Activated CD4-positive, alpha-beta T cell treated with anti-CD3 and anti-CD28 coated beads for 4 hours (primary cell): Measurements from ENCODE around the gene SORBS2.
"Not testable (repeated sequence)": the region's sequence is repeated elsewhere in the genome, so short reads cannot be mapped to it uniquely, and the experiment has no call there.

Experiments used
- DNase-seq, 2 donors: peaks; one replicate each; pipeline ENCODE4 v3.0.0-alpha.2; 2020

Gene SORBS2

DNA sequence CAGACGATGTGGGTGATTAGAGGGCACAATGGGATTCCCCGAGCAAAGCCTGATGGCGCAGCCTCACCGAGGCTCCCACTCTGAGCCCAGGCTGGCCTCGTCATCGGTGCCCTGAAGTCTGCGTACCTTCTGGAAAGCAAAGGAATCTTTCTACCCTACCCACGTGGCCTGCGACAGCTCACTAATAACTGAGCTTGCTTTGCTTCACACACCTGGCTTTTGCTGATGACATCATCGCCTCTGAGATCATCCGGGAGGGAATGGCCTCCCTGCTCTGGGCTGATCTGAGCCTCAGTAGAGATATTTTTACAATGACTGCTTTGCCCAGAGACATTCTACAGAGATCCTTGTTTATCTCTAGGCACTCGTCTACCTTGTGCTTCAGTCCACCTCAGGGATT, 231.3 kb downstream of the SORBS2 start:
- DNase-seq = no peak

DNA sequence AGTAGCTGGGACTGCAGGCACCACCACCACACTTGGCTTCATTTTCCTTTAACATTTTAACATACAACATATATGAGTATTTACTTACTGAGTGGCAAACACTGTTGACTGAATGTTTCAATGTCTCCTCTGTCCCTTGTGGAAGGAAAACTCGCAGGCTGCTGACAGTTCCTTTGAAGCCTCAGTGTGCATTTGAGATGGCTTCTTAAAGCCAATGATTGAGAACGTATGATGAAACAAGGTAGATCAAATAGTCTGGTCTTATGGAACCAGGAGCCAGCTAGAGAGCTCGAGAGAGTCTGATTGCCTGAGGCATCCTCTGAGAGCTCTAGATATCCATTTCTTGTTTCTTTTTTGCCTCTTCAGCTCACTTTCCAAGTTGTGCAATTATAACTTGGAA, 233.7 kb downstream of the SORBS2 start:
- DNase-seq = no peak

DNA sequence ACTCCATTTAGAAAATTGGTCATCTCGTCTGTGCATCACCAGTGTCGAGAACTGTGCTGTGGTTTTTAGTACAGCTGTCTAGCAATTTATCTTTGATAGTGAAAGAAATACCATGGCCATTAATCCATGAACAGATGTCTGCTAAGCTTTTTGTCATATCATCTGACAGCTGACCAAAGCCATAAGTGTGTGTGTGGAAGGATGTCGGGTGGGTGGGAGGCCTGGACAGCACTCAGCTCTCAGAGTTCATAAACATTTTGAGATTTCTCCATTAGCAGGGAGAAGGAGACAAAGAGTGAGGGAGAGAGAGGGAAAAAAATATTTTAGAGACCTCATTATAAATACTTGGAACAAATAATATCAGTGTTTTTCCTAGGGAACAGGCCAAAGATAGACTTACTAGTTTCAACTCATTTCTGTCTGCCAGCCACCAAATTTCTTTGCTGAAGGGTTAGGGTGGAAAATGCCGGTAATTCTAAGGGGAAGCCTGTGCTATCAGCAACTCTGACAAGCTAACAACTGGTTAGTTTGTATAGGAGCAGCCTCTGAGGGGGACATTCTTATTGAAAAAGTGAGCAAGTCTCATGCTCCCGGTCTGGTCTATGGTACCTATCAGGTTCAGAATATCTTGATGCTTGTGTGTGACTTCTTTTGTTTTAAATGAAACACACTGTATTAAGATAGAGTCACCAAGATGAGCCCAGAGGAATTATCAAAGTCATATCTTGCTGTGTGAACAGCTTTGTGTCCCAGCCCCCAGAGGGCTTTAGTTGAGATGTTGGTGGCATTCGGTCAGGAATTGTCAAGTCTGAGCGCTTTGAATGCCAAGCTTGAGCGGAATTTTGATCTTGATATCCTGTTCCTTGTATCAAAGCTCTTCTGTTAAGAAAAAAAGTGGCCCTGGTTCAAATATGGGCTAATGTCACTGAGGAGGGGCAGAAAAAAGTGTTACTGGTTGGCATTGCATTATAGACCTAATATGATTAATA, 234.7 kb downstream of the SORBS2 start:
- no peak for DNase-seq

DNA sequence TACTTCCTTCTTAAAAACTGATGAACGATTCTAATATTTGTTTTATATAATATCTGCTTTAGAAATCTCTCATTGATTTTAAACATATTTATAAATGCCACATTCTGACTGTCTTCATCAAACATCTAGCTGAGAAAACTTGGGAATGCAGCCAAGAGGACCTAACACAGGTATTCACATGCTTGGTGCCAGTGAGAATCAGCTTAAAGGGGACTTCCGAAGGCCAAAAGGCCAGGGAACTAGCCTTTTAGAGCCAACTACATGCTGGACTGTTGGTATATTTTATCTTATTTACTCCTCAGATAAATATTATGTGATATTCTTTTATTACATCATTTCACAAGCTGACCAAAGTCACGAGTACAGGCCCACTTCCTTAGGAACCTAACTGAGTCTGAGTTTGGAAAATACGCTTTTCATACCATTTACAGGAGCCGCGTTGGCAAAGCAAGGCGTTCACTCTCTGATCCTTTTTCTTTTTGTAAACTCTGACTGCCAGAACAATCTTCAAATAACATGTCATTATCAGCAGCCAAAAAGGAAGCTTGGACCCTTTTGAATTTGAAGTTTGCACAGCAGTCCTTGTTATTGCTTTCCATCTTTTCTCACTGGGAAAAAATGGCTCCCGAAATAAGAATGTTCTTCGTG, 235.6 kb downstream of the SORBS2 start:
- DNase-seq = no peak

DNA sequence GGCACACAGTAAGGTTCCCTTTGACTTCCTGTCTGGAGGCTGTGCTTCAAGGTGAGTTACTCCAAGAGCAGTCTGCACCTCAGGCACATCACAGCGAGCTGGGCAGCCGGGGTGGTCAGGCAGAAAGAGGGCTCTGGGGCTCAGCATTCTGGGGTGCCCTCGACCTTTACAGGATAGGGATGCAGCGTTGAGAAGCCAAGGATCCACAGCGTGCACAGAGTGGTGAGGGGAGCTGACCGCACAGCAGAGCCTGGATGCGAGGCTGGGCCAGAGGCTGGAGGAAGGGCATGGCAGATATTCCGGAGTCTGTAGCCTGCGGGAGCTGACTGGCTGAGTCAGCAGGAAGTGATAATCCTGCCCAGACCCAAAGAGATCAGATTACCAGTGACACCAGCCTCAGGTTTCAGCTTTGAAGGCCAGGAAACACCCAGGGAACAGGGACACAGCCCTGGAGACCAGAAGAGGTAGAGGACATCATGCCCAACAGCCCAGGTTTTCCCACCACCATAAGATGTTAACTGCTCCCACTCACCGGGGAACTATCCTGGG, 238.3 kb downstream of the SORBS2 start:
- DNase-seq = no peak

DNA sequence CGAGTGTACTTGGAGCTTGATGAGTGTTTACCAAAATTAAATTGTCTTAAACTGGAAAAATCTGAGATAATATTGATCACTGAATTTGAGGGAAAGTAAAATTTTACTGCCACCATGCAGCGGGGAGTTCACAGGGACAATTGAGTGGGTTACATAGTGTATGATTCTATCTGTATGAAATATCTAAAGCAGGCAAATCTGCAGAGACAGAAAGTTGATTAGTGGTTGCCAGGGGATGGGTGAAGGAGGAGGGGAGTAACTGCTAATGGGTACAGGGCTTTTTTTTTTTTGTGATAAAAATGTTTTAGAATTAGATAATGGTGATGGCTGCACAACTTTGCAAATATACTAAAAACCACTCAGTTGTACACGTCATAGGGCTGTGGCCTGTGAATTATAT, 241.3 kb downstream of the SORBS2 start:
- DNase-seq = no peak

DNA sequence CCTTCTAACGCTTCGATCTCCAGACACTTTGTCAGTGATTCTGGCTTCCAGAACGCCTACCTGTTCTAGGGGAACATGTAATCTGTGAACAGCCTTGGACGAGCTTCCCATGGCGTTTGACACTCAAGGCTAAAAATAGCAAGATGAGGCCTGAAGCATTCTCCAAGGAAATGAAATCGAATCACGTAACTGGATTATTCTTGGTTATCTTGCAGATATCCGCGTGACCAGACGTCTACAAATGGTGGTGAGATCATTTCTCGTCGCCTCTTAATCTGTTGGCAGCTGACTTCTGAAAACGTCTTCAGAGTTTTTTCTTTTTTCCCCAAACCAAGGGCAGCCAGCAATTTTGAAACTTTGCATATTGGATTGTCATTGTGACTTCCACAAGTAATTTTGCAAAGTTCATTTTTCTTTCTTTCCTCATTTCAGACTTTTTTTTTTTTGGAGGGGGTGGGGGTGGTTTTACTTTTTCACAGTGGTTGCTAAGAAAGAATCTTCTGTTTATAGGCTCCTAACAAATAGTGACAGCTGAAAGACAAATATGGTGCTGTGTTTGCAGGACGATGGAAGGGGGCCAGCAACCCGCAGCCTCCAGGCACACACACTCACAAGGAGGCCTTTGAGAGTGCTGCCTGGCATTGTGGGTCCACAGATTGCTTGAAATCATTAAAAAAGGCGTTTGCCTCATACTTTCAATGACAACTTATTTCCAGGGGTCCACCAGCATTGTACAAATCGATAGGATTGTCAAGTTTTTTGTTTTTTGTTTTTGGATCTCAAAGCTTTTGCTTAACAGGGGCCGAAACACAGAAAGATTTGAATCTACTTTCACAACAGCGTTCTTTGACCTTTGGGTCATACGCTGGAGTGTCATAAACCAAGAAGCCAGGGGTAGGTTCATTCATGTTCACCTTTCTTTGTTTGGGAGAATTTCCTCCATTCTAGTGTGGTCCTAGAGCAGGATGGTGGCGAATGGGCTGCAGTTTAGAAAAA, 244.3 kb downstream of the SORBS2 start:
- DNase-seq = no peak

DNA sequence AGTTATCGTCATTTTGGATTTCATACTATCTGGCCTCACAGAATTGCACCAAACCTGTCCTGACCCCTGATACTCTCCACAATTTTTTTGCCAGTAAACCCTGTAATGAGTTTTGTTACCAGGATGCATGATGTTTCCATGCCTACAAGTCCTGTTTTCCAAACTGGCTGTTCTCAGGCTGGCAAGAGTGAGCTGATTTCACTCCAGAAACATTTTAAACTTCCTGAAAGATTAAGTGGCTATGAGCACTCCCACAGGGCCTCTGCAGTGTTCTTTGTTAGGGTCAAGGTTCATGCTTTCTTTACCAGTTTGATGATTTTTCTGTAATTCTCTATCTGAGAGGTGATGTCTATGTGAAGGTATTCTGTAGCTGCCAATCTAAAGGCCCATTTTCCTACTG, 245.0 kb downstream of the SORBS2 start:
- no peak for DNase-seq

DNA sequence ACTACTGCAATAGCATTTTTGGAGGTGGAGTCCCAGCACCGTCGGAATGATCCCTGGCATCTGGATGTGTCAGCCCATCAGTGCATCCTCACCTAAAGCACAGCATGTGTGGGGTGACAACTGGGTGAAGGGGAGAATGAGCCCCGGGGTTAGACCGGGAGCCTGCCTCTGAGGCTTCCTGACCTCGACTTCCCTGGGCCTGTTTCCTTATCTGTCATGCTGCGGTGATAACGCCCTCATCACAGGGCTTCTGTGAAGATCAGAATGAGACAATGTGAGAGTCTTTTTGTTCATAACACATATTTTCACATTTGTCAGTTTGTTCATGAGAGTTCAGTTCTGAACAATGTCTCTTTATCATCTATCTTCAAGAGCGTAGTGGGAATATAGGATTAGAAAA, 245.6 kb downstream of the SORBS2 start:
- DNase-seq = no peak

DNA sequence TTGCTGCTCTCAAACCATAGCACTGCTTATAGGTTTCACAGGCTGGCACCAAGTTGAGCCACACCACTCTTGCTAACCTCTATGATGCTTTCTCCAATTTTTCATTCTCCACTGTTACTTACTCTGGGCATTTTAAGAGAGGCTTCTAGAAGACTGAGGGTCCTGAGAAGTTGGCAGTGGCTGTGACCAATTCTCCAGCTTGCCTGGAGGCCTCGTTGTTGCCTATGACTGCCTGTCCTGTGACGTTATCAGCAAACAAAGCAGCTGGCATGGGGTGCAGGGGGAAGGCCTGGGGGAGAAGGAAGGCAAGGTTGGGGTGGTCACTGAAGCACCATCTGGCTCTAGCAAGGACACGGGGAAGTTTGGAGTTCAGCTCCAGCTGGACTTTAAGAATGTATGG, 246.3 kb downstream of the SORBS2 start:
- DNase-seq = no peak

DNA sequence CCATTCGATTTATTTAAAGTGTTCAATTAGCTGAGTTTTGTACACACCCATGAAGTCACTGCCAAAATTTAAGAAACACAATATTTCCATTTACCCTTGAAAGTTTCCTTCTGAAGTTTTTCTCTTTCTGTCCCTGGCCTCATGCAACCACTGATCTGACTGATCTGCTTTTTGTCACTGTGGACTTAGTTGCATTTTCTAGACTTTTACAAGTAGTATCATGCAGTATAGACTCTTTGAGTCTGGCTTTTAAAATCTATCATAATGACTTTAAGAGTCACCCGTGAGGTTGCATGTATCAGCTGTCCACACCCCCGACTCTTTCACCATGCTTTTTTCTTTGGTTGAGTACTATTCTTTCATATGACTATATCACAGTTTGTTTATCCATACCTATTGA, 247.6 kb downstream of the SORBS2 start:
- DNase-seq = no peak

DNA sequence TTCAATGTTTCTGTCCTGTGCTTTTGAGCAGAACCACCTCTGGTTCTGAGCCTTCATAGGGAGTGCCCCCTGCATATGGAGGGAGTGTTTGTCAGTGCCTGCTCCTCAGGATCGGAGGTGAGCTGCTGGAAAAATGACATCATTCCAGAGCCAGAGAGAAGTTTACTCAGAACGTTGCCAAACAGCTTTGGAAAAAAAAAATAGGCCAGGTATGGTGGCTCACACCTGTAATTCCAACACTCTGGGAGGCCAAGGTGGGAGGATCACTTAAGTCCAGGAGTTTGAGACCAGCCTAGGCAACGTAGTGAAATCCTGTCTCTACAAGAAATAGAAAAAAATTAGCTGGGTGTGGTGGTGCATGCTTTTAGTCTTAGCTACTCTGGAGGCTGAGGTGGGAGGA, 249.5 kb downstream of the SORBS2 start:
- DNase-seq = no peak

DNA sequence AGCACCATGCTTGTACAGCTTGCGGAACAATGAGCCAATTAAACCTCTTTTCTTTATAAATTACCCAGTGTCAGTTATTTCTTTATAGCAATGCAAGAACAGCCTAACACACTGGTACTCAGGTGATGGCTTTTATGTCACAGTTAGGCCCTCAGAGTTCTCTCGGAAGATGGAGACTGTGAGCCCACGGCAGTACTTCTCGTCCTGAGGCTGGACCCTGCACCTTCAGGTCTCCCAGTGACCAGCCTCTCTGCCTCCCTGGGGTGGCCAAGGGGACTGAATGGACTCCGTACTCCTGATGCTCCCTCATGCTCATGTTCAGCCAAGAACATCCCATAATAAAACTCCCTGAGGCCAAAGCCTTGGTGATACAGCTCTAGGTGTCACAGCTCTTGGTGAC, 251.7 kb downstream of the SORBS2 start:
- DNase-seq = no peak

DNA sequence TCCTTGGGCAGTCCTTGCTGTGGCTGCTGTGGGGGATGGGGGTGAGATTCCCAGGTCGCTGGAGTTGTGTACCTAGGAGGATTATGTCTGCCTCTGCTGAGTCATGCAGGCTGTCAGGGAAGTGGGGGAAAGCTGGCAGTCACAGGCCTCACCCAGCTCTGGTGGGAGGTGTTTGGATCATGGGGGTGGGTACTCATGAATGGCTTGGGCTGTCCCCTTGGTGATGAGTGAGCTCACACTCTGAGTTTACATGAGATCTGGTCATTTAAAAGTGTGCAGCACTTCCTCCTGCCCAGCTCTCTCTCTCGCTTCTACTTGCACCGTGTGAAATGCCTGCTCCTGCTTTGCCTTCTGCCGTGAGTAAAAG, 252.1 kb downstream of the SORBS2 start:
- DNase-seq = no peak

DNA sequence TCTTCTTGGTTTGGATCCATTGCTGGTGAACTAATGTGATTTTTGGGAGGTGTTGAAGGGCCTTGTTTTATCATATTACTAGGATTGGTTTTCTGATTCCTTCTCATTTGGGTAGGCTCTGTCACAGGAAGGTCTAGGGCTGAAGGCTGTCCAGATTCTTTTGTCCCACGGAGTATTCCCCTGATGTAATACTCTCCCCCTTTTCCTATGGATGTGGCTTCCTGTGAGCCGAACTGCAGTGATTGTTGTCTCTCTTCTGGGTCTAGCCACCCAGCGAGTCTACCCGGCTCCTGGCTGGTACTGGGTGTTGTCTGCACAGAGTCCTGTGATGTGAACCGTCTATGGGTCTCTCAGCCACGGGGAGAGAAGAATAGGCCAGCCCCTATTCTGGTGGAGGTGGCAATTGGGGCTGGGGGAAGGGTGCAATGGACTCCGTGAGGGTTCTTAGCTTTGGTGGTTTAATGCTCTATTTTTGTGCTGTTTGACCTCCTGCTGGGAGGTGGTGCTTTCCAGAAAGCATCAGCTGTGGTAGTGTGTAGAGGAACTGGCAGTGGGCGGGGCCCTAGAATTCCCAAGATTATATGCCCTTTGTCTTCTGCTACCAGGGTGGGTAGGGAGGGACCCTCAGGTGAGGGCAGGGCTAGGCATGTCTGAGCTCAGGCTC, 252.6 kb downstream of the SORBS2 start:
- DNase-seq = not testable (repeated sequence)

DNA sequence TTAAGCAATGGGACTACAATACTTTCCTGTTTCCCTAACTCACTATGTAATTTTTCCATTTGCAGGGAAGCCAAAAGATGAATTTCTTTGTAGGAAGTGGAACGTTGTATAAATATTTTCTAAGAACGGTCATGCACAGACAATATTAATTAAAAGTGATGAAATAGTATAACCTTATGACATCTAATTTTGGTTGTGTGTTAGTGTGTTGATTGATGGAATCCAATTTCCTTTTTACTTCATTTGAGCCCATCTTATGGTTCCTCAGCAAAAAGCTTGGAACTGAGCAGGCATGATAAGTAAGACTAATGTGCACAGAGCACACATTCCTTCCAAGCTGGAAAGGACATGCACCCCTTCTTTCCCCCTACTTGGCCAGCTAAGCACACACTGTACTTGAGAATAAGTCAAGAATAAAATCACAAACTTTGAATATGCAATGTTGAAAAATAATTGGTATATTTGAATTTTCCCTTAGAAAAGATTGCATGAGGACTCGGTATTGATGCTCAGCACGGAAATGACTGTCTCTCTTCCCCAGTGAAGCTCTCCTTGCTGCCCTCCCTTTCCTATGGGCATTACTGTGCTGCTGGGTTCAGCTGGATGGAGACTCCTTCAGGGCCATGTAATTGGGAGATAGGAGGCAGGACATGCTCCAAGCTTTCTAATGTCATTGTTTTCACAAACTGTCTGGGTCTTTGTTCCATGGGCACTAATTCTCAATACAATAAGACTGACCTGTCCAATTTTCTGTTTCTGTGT, 257.4 kb downstream of the SORBS2 start:
- DNase-seq = no peak

DNA sequence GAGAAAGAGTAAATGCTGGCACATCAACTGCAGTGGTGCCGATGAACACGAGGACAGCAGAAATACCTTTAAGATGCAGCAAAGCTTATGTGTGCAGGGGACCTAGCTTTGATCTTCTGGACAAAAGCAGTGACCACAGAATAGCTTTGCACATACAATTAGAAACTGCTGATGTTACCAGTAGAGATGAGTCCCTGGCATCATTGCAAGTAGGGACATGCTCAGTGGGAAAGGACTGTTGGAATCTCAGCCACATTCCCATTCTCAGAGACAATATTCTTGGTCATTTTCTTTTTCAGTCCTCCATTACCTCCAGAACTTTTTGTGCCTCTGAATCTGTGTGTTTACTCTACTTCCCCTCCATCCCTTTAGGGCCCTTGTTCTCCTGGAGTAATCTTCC, 259.7 kb downstream of the SORBS2 start:
- no peak for DNase-seq

DNA sequence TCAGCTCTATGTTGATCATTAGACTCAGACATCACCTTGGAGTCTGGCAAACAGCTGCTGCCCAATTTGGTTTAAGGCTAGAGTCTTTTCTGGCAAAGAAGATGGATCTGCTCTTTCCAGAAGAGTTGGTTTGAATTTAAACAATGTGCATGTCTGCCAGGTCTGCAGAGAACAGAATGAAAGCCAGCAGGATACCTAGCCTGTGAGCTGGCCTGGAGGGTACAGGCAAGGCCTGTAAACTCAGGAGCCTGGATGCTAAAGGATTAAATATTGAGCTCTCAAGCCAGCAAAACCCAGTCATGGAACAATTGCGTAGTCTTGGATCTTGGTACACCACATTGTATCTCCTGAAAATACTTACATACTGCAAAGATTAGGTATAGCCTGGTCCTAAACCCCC, 261.1 kb downstream of the SORBS2 start:
- no peak for DNase-seq

DNA sequence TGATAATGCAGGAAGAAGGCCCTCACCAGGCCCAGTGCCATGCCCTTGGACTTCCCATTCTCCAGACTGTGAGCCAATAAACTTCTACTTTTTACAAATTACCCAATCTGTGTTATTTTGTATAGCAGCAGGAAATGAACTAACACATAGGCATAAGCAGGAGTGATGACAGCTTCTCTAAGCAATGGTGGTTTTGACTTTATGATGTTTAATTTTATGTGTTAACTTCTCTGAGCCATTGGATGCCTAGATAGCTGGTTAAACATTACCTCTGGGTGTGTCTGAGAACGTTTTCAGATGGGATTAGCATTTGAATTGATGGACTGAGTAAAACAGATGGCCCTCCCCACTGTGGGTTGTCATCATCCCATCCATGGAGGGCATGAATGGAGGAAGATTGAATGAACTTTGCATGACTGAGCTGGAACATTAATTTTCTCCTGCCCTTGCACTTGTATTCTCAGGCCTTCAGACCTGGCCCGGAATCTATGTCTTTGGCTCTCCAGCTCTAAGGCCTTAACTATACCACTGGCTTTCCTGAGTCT, 262.8 kb downstream of the SORBS2 start:
- no peak for DNase-seq

DNA sequence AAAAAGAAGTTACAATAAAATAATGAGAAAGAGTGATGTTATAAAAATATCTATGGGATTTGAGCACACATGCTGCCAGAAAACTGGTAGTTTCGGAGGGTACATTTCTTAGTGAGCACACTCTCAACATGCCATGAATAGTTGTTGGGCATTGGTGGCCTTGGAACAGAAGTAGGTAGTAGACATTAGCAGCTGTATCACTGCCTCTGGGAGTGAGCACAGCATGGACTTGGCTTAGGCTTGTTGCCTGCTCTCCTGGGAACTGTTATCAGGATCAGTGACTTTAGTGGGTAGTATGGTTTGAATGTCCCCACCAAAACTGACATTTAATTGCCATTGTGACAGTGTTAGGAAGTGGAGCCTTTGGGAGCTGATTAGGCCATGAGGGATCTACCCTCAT, 263.4 kb downstream of the SORBS2 start:
- no peak for DNase-seq

DNA sequence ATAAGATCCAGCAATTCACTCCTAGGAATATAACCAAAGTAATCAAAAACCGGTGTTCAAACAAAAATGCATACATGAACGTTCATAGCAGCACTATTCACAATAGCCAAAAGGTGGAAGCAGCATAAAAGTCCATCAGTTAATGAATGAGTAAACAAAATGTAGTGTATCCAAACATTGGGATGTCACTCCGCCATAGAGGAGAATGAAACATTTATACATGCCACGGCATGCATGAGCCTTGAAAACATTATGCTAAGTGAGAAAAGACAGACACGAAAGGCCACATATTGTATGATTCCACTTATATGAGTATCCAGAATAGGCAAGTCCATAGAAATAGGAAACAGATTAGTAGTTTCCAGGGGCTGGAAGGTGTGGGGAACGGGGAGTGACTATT, 265.7 kb downstream of the SORBS2 start:
- DNase-seq = no peak
